ENCODE measurements around the gene MTOR.

DNA sequence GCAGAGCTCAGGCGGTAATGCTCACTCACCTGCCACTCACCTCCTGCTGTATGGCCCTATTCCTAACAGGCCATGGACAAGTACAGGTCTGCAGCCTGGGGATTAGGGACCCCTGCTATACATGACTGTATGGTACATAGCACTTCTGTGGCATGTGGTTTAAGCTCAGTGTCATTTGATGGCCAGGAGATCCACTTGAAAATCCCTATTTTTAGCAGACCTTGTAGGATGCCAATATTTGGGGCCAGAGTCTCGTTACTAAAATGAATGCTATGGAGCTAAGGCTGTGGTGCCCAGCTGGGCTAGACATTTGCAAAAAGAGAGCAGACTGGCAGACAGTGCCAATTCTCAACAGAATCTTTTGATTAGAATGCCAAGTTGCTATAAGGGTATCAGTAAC, 74.9 kb downstream of the MTOR start:
- TF ChIP-seq, protein P1, sequence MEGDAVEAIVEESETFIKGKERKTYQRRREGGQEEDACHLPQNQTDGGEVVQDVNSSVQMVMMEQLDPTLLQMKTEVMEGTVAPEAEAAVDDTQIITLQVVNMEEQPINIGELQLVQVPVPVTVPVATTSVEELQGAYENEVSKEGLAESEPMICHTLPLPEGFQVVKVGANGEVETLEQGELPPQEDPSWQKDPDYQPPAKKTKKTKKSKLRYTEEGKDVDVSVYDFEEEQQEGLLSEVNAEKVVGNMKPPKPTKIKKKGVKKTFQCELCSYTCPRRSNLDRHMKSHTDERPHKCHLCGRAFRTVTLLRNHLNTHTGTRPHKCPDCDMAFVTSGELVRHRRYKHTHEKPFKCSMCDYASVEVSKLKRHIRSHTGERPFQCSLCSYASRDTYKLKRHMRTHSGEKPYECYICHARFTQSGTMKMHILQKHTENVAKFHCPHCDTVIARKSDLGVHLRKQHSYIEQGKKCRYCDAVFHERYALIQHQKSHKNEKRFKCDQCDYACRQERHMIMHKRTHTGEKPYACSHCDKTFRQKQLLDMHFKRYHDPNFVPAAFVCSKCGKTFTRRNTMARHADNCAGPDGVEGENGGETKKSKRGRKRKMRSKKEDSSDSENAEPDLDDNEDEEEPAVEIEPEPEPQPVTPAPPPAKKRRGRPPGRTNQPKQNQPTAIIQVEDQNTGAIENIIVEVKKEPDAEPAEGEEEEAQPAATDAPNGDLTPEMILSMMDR (IDR thresholded peaks at IDR 0.05): no peak
- TF ChIP-seq POLR2A (IDR thresholded peaks at IDR 0.05) (no peak), EP300 (IDR thresholded peaks at IDR 0.05) (no peak), POLR2AphosphoS5 (IDR thresholded peaks at IDR 0.05) (no peak)

Data from stomach (tissue), 4 donors.